Uterus (tissue), 4 donors: ENCODE results near the gene SPINK1. TPM values are rescaled to one million over a fixed set of nuclear protein-coding genes. Genes with fewer than 3 reads are reported as not detected.

ENCODE experiments used
- DNase-seq, 2 donors: peaks; one replicate each; pipeline ENCODE4 v3.0.0-alpha.2; 2019 to 2020
- H3K27ac ChIP-seq, 2 donors: fragments of 200-600 bp; sonication (generic); 1 replicate in 1 of 2; 2 replicates in 1 of 2; pipeline ENCODE4 v1.5.1; 2016 to 2018
- H3K27me3 ChIP-seq, 2 donors: fragments of 200-600 bp; sonication (generic); one replicate each; pipeline ENCODE4 v1.5.1; 2018 to 2019; ENCODE audit warnings: control low read depth in 1 of 2
- H3K36me3 ChIP-seq, 2 donors: fragments of 200-600 bp; sonication (generic); one replicate each; pipeline ENCODE4 v1.5.1; 2019; ENCODE audit warnings: control low read depth in 1 of 2
- H3K4me1 ChIP-seq, 2 donors: fragments of 200-600 bp; sonication (generic); one replicate each; pipeline ENCODE4 v1.5.1; 2018 to 2019; ENCODE audit warnings: control low read depth in 1 of 2
- H3K4me3 ChIP-seq, 2 donors: fragments of 200-600 bp; sonication (generic); 1 replicate in 1 of 2; 2 replicates in 1 of 2; pipeline ENCODE4 v1.5.1; 2018 to 2019; ENCODE audit warnings: mild to moderate bottlenecking in 1 of 2
- H3K9me3 ChIP-seq, 2 donors: fragments of 200-600 bp; sonication (generic); one replicate each; pipeline ENCODE4 v1.5.1; 2019; ENCODE audit warnings: control low read depth in 1 of 2
- CTCF ChIP-seq, 4 experiments: fragments of 200-600 bp in 2 of 4; fragments of 450-650 bp in 2 of 4; sonication (generic) in 2 of 4; IDR thresholded peaks; one replicate each; pipeline ENCODE4 v1.5.1; 2016 to 2019; ENCODE audit warnings: antibody characterized with exemption in 4 of 4, mild to moderate bottlenecking in 2 of 4, moderate library complexity in 1 of 4
- POLR2A ChIP-seq, 2 donors: fragments of 450-650 bp; IDR thresholded peaks; one replicate each; pipeline ENCODE4 v1.6.1; 2016; ENCODE audit warnings: antibody characterized with exemption in 2 of 2, mild to moderate bottlenecking in 1 of 2, moderate library complexity in 1 of 2
- intact Hi-C: fragments of 100-400 bp; cut with DNase I; formaldehyde crosslinking; loops from one replicate; pipeline ENCODE4 v1.15.1; 2023; ENCODE audit warnings: low total_unique reads
- total RNA-seq, 4 donors: library from RNA; depleted of rRNA in 3 of 4; stranded (reverse); fragments of >200 nt in 3 of 4; gene quantifications; one replicate each; pipeline versions ENCODE4 v1.1.0 to v1.2.4, GENCODE V29; 2014 to 2023
- donor health status: DM: yes; HTN: yes; CAD: no.

Gene SPINK1
- total RNA-seq, 4 donors from 2014 or later = not detected

- no peak for DNase-seq
- intact Hi-C loops = no loop called here
- Histone ChIP-seq H3K27ac (no peak overlapping the region), H3K4me3 (no peak overlapping the region), H3K36me3 (no peaks in the 10 kb centered on the region), H3K9me3 (no peaks in the 10 kb centered on the region), H3K4me1 (no peaks in the 10 kb centered on the region), H3K27me3 (no peaks in the 10 kb centered on the region)
- no peak for TF ChIP-seq CTCF (IDR thresholded peaks at IDR 0.05)
- TF ChIP-seq POLR2A (IDR thresholded peaks at IDR 0.05) = no peak
These were observed 32.1 kb upstream of the SPINK1 start for GRCh38 chr5:147863454-147864158.

- Histone ChIP-seq H3K36me3 (no peaks in the 10 kb centered on the region), H3K27me3 (no peaks in the 10 kb centered on the region), H3K9me3 (no peaks in the 10 kb centered on the region), H3K27ac (no peak overlapping the region), H3K4me1 (no peaks in the 10 kb centered on the region), H3K4me3 (no peak overlapping the region)
- no peak for DNase-seq
- intact Hi-C loops = no loop called here
- TF ChIP-seq CTCF (IDR thresholded peaks at IDR 0.05) (no peak), POLR2A (IDR thresholded peaks at IDR 0.05) (no peak)
These were observed 29.2 kb upstream of the SPINK1 start for GRCh38 chr5:147860641-147861025.

DNA sequence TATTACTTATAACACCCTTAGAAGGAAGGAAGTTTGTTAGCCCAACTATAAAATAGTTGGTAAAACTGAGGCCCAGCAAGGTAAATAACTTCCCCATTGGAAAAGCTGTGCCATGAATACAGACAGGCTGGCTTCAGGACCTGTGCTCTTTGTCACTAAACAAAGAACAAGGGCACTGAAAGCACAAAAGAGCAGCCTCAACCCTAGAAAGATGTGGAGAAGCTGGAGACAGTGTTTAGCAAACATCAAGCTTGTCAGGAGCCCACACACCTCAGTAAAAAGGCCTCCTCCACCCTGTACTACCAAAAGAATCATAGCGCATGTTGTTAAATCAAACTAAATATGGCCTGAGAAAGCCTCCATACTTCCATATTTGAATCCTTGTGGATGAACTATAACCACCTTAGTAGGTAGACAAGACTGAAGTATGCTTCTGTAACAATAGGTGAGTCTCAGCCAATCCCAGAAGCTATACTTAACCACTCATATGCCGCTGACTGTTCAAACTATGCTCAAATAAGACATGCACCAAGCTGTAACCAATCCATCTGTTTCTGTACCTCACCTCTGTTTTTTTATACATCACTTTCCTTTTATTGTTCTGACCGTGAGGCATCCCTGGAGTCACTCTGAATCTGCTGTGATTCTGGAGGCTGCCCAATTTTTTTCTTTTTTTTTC lies 28.6 kb upstream of the SPINK1 start:
- no peaks in the 10 kb centered on the region for H3K36me3 ChIP-seq
- no peaks in the 10 kb centered on the region for H3K9me3 ChIP-seq
- H3K4me3 ChIP-seq = no peak overlapping the region
- no peak for DNase-seq
- H3K27ac ChIP-seq = no peak overlapping the region
- no peaks in the 10 kb centered on the region for H3K4me1 ChIP-seq
- TF ChIP-seq CTCF (IDR thresholded peaks at IDR 0.05) = no peak
- TF ChIP-seq POLR2A (IDR thresholded peaks at IDR 0.05) = no peak
- no peaks in the 10 kb centered on the region for H3K27me3 ChIP-seq
- intact Hi-C loops = no loop called here

DNA sequence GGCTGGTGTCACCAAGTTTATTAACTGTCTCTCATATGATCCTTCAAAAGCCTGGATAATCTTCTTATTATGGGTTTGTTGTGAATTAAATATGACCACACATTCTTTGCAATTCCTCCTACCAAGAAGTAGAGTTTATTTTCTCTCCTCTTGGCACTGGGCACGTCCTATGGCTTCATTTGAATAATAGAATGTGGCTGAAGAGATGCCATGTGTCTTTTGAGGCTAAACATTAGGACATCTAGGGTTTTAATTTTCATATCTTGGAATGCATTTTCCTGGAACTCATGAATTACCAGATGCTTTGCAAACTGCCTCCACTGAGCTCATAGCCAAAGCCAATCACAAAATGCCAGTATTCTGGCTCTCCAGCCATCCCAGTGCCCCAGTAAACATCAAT lies 27.1 kb upstream of the SPINK1 start:
- DNase-seq = no peak
- TF ChIP-seq CTCF (IDR thresholded peaks at IDR 0.05) = no peak
- no peak for TF ChIP-seq POLR2A (IDR thresholded peaks at IDR 0.05)
- no peak overlapping the region for H3K27ac ChIP-seq
- no peaks in the 10 kb centered on the region for H3K36me3 ChIP-seq
- intact Hi-C loops = no loop called here
- no peaks in the 10 kb centered on the region for H3K9me3 ChIP-seq
- no peaks in the 10 kb centered on the region for H3K27me3 ChIP-seq
- no peaks in the 10 kb centered on the region for H3K4me1 ChIP-seq
- no peak overlapping the region for H3K4me3 ChIP-seq

DNA sequence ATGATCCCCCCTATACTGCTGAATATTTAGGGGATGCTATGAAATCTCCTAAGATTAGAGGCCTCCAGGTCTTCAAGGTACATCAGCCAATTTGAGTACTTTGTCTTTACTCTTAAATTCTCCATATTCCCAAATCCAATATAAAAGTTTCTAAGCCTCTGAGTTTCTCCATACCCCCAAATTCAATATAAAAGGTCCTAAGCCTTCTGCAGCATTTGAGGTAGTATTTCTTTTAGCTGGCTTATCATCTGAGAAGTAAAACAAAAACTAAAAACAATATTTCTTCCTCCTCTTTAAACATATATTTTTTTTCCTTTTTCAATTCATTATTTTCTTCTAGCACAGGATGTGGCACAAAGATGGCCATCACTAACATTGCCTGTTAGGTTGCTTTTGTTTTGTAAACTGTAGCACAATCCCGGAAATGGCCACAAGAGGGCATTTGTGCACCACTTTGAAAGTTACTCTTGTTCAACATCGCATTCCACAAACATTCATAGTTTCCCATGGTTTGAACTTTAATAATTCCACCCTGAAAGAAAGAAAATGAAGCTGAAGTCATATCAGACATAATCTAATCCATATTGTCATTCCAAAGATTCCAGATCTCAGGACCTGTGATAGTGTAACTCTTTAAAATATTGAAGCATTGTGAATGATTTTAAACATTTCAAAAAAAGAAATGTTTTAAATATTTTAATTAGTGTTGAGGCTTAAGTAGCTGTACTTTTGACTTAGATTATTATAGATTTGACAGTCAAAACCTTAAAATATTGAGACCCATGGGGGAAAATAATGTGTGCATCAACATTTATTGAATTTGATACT lies 26.0 kb upstream of the SPINK1 start:
- DNase-seq = peak; percentile 19 to 20
- Histone ChIP-seq H3K36me3 (no peaks in the 10 kb centered on the region), H3K27me3 (no peaks in the 10 kb centered on the region), H3K4me3 (no peak overlapping the region), H3K4me1 (no peaks in the 10 kb centered on the region), H3K27ac (no peak overlapping the region), H3K9me3 (no peaks in the 10 kb centered on the region)
- TF ChIP-seq CTCF (IDR thresholded peaks at IDR 0.05) (peak; percentile 52 to 59 (median 53)), POLR2A (IDR thresholded peaks at IDR 0.05) (no peak)
- intact Hi-C loops = no loop called here
